SU-DHL-6 (cell line): ENCODE data around the gene OMP.

Experiments
- H2AFZ ChIP-seq: fragments of 200-600 bp; sonication (generic); 2 replicates; pipeline ENCODE4 v1.6.1; 2014; ENCODE audit warnings: low read depth, mild to moderate bottlenecking, moderate library complexity, mixed read lengths, antibody characterized with exemption, low read length; ENCODE audit not compliant: severe bottlenecking
- H3F3A ChIP-seq: fragments of 200-600 bp; shearing (Covaris generic); 2 replicates; pipeline ENCODE4 v1.6.0; 2016; ENCODE audit warnings: antibody characterized with exemption, mild to moderate bottlenecking; ENCODE audit not compliant: insufficient read depth
- H3K27ac ChIP-seq: fragments of 200-600 bp; sonication (generic); 2 replicates; pipeline ENCODE4 v1.5.1; 2016; ENCODE audit warnings: low read depth, mild to moderate bottlenecking, low read length, moderate library complexity, mixed read lengths
- H3K27me3 ChIP-seq: fragments of 200-600 bp; sonication (generic), shearing (Covaris generic); 2 replicates; pipeline ENCODE4 v1.6.0; 2014; ENCODE audit warnings: mild to moderate bottlenecking, low read length
- H3K36me3 ChIP-seq: fragments of 200-600 bp; sonication (generic); 2 replicates; pipeline ENCODE4 v1.6.1; 2014; ENCODE audit warnings: mild to moderate bottlenecking, low read length, mixed read lengths
- H3K4me2 ChIP-seq: fragments of 300-600, 200-600 bp; shearing (Covaris generic), sonication (generic); 2 replicates; pipeline ENCODE4 v1.6.0; 2014; ENCODE audit warnings: low read length, low read depth, mild to moderate bottlenecking; ENCODE audit not compliant: poor library complexity, severe bottlenecking
- H3K4me3 ChIP-seq: fragments of 200-600 bp; sonication (generic); 2 replicates; pipeline ENCODE4 v1.5.1; 2014; ENCODE audit warnings: antibody characterized with exemption, low read length, mild to moderate bottlenecking, mixed read lengths; ENCODE audit not compliant: insufficient read depth, poor library complexity, severe bottlenecking
- H3K79me2 ChIP-seq: fragments of 200-600 bp; sonication (generic); 2 replicates; pipeline ENCODE4 v1.6.1; 2014; ENCODE audit warnings: mild to moderate bottlenecking, low read length, moderate library complexity; ENCODE audit not compliant: insufficient read depth
- H3K9ac ChIP-seq: fragments of 200-600 bp; sonication (generic); 2 replicates; pipeline ENCODE4 v1.7.0; 2014; ENCODE audit warnings: mild to moderate bottlenecking, low read length
- H3K9me2 ChIP-seq: fragments of 200-600 bp; sonication (generic); replicated peaks from 2 replicates; pipeline ENCODE4 v1.6.1; 2014; ENCODE audit warnings: low read length; ENCODE audit not compliant: insufficient read depth
- H3K9me3 ChIP-seq: fragments of 200-600 bp; sonication (generic); 2 replicates; pipeline ENCODE4 v1.6.1; 2014; ENCODE audit warnings: low read length, mixed read lengths; ENCODE audit not compliant: insufficient read depth
- H4K20me1 ChIP-seq: fragments of 200-600 bp; sonication (generic); 2 replicates; pipeline ENCODE4 v1.6.1; 2014; ENCODE audit warnings: low read depth, mild to moderate bottlenecking, antibody characterized with exemption, low read length, moderate library complexity, mixed read lengths
- EZH2phosphoT487 ChIP-seq: fragments of 200-600 bp; sonication (generic), shearing (Covaris generic); conservative IDR thresholded peaks from 2 replicates; pipeline ENCODE4 v1.6.1; 2018; ENCODE audit warnings: mild to moderate bottlenecking, antibody characterized with exemption, low read length, moderate library complexity, mixed read lengths
- TF ChIP-seq, protein P1 (sequence below): fragments of 200-600 bp; sonication (generic); IDR thresholded peaks from one replicate; pipeline ENCODE4 v1.5.1; 2017; ENCODE audit warnings: antibody characterized with exemption, mild to moderate bottlenecking, low read length, moderate library complexity; ENCODE audit not compliant: insufficient read depth, poor library complexity, severe bottlenecking

Gene OMP

DNA sequence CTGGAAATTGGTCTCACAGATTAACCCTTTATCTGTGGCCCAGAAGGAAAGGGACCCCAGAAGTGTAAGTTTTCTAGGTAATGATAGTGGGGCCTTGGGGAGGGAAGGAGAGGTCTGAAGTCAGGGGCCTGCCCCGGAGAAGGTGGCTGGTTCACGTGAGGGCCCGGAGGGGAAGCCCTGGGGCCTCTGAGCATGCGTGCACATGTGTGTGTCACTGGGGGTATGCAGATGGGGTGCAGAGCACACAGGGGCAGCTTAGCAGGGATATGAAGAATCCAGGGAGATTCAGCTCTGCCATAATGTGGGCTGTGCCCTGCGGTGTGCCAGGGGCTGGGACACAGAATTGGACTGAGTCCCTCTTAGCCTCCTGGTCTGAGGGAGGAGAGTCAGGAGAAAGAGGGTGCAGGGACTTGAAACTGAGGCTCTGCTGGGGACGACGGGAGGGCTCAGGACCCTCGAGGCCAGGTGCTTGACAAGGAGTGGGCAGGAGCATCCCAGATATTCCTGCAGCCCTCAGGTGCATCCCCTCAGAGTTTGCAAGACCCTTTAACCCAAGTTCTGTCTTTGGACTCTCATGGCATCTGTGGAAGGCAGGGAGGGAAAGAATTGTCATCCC is 40.9 kb downstream of the OMP start:
- no peaks in the 10 kb centered on the region for H3K27me3 ChIP-seq
- H3F3A ChIP-seq = no peaks in the 10 kb centered on the region
- no peaks in the 10 kb centered on the region for H3K9me3 ChIP-seq

DNA sequence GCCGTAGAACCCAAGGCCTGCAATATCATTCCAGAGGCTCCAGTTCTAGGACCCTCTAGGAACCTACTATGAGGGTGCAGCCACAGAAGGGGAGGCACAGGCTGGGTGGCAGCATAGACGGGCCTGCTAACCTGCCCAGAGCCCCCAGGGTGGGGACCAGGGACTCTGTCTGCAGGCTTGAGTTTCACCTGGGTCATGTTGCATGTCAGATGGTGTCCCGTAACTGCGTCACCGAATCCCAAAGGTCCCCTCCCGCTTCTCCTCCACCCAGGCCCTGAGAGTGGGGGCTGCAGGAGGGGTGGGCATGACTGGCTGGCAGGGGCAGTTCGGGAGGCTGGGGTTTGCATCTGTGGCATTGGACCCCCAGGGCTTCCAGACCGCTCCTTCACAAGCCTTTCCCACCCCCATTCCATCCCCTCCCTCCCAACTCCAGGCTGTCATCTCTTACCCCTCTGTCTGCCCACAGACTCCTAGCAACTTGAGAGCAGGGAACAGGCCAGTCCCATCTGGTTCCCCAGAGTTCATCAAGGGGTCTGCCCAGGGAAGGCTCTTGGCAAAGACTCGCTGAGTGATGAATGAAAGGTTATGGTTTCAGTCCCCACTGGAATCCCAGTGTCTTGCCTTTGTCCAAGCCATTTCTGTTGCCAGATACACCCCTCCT is 41.7 kb downstream of the OMP start:
- Histone ChIP-seq H3K4me2 (no peak overlapping the region), H3K36me3 (no peaks in the 10 kb centered on the region), H3F3A (no peaks in the 10 kb centered on the region), H3K4me3 (no peak overlapping the region), H3K9me3 (no peaks in the 10 kb centered on the region), H3K27ac (no peak overlapping the region), H2AFZ (no peak overlapping the region), H3K79me2 (no peaks in the 10 kb centered on the region), H3K9me2 (no peaks in the 10 kb centered on the region), H3K27me3 (no peaks in the 10 kb centered on the region), H4K20me1 (no peaks in the 10 kb centered on the region), H3K9ac (no peak overlapping the region)
- TF ChIP-seq, protein P1, sequence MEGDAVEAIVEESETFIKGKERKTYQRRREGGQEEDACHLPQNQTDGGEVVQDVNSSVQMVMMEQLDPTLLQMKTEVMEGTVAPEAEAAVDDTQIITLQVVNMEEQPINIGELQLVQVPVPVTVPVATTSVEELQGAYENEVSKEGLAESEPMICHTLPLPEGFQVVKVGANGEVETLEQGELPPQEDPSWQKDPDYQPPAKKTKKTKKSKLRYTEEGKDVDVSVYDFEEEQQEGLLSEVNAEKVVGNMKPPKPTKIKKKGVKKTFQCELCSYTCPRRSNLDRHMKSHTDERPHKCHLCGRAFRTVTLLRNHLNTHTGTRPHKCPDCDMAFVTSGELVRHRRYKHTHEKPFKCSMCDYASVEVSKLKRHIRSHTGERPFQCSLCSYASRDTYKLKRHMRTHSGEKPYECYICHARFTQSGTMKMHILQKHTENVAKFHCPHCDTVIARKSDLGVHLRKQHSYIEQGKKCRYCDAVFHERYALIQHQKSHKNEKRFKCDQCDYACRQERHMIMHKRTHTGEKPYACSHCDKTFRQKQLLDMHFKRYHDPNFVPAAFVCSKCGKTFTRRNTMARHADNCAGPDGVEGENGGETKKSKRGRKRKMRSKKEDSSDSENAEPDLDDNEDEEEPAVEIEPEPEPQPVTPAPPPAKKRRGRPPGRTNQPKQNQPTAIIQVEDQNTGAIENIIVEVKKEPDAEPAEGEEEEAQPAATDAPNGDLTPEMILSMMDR = no peak
- TF ChIP-seq EZH2phosphoT487 = no peak

More for the DNA sequence above, 40.9 kb downstream of the OMP start:
- H2AFZ ChIP-seq = no peak overlapping the region
- no peaks in the 10 kb centered on the region for H3K9me2 ChIP-seq
- TF ChIP-seq EZH2phosphoT487 = no peak
- TF ChIP-seq, protein P1 = no peak
- no peak overlapping the region for H3K4me2 ChIP-seq
- no peak overlapping the region for H3K27ac ChIP-seq
- H3K79me2 ChIP-seq = no peaks in the 10 kb centered on the region
- no peaks in the 10 kb centered on the region for H4K20me1 ChIP-seq
- no peaks in the 10 kb centered on the region for H3K36me3 ChIP-seq
- no peak overlapping the region for H3K4me3 ChIP-seq
- H3K9ac ChIP-seq = no peak overlapping the region

DNA sequence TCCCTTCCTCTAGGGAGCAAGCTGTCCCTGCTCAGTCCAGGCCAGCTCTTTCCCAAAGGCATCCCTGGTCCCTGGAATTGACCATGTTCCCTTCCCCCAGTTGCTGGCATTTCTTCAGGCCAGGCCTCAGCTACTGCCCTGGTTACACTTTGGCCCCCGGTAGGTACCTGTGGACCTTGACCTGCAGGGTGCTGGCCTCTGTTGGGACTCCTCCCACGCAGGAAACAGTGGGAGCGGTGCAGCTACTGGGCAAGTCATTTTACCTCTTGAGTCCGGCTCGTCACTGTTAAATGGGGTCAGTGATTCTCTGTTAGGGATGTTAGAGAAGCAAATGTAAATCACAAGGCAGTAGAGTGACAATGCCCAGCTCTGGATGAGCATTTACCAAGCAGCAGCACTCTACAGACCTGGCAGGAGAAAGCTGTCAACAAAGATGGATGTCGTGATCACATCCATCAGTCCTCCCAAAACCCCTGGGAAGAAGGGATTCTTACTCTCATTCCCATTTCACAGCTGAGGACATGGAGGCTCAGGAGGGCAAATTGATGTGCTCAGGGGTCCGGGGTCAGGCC is 42.3 kb downstream of the OMP start:
- Histone ChIP-seq H3F3A (no peaks in the 10 kb centered on the region), H3K9ac (no peak overlapping the region), H3K9me3 (no peaks in the 10 kb centered on the region), H3K79me2 (no peaks in the 10 kb centered on the region), H4K20me1 (no peaks in the 10 kb centered on the region), H3K27me3 (no peaks in the 10 kb centered on the region), H3K27ac (no peak overlapping the region), H3K4me2 (no peak overlapping the region), H3K9me2 (no peaks in the 10 kb centered on the region), H3K4me3 (no peak overlapping the region), H2AFZ (no peak overlapping the region), H3K36me3 (no peaks in the 10 kb centered on the region)
- no peak for TF ChIP-seq EZH2phosphoT487
- TF ChIP-seq, protein P1 = no peak
